Measurements from ENCODE around the gene AAR2.

GRCh38 chr20:36297656-36298055 is 61.4 kb downstream of the AAR2 start:
- no peak for TF ChIP-seq EZH2 (IDR thresholded peaks at IDR 0.05; ENCODE audit: insufficient read depth, poor library complexity, severe bottlenecking)
- TF ChIP-seq EZH2phosphoT487 (IDR thresholded peaks at IDR 0.05; ENCODE audit: insufficient read depth, low read depth) = no peak

All from GM23248 (cell line).